Stomach smooth muscle (tissue), 2 donors: ENCODE results near the gene KAT14.
"Not testable (repeated sequence)": the region's sequence is repeated elsewhere in the genome, so short reads cannot be mapped to it uniquely, and the experiment has no call there.

Experiments
- H3K27ac ChIP-seq: one replicate; pipeline ENCODE4 v1.7.0; 2013; ENCODE audit warnings: mild to moderate bottlenecking, low read length, inconsistent platforms
- H3K27me3 ChIP-seq, 2 donors: one replicate each; pipeline ENCODE4 v1.7.0; 2013; ENCODE audit warnings: low read length in 2 of 2; ENCODE audit not compliant: insufficient read depth in 2 of 2, control insufficient read depth in 1 of 2
- H3K36me3 ChIP-seq, 2 donors: one replicate each; pipeline ENCODE4 v1.7.0; 2013; ENCODE audit warnings: low read length in 2 of 2; ENCODE audit not compliant: control insufficient read depth in 2 of 2, insufficient read depth in 2 of 2
- H3K4me1 ChIP-seq: one replicate; pipeline ENCODE4 v1.7.0; 2013; ENCODE audit warnings: low read length; ENCODE audit not compliant: control insufficient read depth, insufficient read depth
- H3K4me3 ChIP-seq, 2 donors: one replicate each; pipeline ENCODE4 v1.7.0; 2013; ENCODE audit warnings: low read length in 2 of 2
- H3K9ac ChIP-seq, 2 donors: one replicate each; pipeline ENCODE4 v1.7.0; 2013; ENCODE audit warnings: low read length in 2 of 2, mild to moderate bottlenecking in 1 of 2
- H3K9me3 ChIP-seq, 2 donors: one replicate each; pipeline ENCODE4 v1.7.0; 2013; ENCODE audit warnings: low read length in 2 of 2; ENCODE audit not compliant: control insufficient read depth in 2 of 2
- donor health status: healthy.
- donor health status: Pancreatic carcinoma.

The KAT14 gene

DNA sequence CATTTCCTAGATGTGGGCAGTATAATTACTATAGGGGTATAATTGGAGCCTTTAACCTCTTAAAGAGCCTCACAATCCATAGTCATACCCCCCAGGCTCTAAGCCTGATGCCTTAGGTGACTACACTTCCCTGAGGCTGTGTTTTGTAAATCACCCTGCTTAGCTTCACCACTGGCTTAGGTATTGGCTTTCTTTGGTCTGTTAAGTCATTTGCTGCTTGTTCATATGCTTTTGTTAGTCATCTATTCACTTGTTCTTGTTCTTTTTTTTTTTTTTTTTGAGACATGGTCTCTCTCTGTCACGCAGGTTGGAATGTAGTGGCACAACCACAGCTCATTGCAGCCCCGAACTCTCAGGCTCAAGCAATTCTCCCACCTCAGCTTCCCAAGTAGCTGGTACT lies 26.7 kb downstream of the KAT14 start:
- H3K27ac ChIP-seq = no peak overlapping the region
- H3K27me3 ChIP-seq = no peaks in the 10 kb centered on the region
- no peaks in the 10 kb centered on the region for H3K9me3 ChIP-seq
- peaks cover 20 to 24% of the 10 kb centered on the region in 2 donors for H3K36me3 ChIP-seq
- H3K9ac ChIP-seq = no peak overlapping the region
- H3K4me1 ChIP-seq = no peaks in the 10 kb centered on the region
- no peak overlapping the region for H3K4me3 ChIP-seq

DNA sequence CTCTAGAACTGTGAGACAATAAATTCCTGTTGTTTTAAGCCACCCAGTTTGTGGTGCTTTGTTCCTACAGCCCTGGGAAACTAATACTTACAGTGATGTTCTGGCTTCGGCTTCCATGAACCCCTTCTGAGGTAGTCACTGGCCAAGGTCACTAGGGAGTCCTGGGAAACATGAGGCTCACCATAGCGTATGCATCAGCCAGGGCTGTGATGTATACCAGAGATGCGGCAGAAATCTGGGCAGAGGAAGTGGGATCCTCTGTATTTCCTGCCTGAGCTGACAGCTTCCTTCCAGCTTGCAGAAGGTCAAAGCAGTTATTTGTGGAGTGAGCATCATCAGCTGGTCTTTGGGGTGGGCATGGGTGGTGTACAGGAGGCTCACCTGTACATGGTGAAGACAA lies 27.9 kb downstream of the KAT14 start:
- Histone ChIP-seq H3K9me3 (no peaks in the 10 kb centered on the region), H3K27me3 (no peaks in the 10 kb centered on the region), H3K27ac (no peak overlapping the region), H3K4me1 (no peaks in the 10 kb centered on the region), H3K9ac (no peak overlapping the region), H3K36me3 (peaks cover 20 to 24% of the 10 kb centered on the region in 2 donors), H3K4me3 (no peak overlapping the region)

DNA sequence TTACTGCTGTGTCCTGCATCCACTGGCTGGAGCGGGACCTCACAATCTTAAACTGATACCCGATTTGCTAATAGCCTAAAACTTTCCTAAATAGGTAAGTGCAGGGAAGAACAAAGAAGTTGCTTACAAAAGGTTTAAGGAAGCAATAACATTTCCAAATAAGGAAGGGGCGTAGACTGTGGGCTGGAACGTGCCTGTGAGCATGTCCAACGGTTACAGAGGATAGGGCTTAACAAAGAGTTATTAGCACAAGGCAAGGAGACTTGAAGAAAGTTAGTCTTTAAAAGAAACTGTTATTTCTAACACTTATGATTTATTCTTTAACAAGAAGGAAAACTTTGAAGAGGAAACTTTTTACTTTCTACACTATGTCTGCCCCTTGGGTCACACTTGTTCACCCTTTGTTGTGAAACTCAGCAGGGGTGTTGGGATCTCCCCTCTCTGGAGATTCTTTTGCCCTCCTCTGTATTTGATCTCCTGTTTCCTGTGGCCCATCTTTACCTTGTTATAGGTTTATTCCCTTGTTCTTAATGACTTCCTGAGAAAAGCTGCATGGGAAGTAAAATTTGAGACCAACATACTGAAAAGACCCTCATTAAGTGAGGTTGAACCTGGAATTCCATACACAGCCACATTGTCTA lies 28.7 kb downstream of the KAT14 start:
- H3K27ac ChIP-seq = no peak overlapping the region

DNA sequence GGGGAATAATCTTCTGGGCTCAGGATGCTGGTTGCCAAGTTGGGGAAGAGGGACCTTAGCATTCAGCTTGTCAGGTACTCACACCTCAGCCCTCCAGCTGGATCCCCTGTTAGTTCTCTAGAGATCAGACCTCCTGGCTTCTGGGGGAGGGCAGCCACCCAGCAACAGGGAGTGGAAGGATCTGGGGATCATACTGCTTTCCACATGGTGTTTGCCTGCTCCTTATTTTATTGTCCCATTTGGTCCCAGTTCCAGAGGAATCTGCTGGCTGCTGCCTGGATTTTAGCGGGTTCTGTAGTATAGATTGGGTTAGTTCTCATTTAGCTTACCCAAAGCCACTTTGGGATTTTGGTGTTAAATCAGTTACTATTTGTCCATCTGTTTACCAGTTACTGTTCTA lies 29.3 kb downstream of the KAT14 start:
- H3K4me3 ChIP-seq = no peak overlapping the region
- H3K4me1 ChIP-seq = no peaks in the 10 kb centered on the region
- no peak overlapping the region for H3K9ac ChIP-seq
- no peak overlapping the region for H3K27ac ChIP-seq
- no peaks in the 10 kb centered on the region for H3K9me3 ChIP-seq
- H3K27me3 ChIP-seq = no peaks in the 10 kb centered on the region
- H3K36me3 ChIP-seq = peaks cover 15 to 18% of the 10 kb centered on the region in 2 donors

More for the DNA sequence above, 28.7 kb downstream of the KAT14 start:
- H3K27me3 ChIP-seq = no peaks in the 10 kb centered on the region
- H3K4me3 ChIP-seq = no peak overlapping the region
- H3K4me1 ChIP-seq = no peaks in the 10 kb centered on the region
- no peak overlapping the region for H3K9ac ChIP-seq
- H3K36me3 ChIP-seq = peaks cover 19 to 22% of the 10 kb centered on the region in 2 donors
- no peaks in the 10 kb centered on the region for H3K9me3 ChIP-seq

DNA sequence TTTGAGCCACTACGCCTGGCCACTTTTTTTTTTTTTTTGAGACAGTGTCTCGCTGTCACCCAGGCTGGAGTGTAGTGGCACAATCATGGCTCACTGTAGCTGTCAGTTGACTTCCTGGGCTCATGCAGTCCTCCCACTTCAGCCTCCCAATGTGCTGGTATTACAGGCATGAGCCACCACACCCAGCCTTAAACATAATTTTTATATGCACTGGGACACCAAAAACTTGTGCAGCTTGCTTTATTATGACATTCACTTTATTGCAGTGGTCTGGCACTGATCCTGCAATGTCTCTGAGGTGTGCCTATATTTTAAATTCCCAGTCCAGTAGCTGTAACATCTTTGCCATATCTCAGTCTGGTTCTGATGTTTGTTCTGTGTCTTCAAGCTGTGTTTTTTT lies 34.7 kb downstream of the KAT14 start:
- no peak overlapping the region for H3K27ac ChIP-seq
- H3K9ac ChIP-seq = no peak overlapping the region
- peaks cover 0 to 5% of the 10 kb centered on the region in 2 donors for H3K36me3 ChIP-seq

DNA sequence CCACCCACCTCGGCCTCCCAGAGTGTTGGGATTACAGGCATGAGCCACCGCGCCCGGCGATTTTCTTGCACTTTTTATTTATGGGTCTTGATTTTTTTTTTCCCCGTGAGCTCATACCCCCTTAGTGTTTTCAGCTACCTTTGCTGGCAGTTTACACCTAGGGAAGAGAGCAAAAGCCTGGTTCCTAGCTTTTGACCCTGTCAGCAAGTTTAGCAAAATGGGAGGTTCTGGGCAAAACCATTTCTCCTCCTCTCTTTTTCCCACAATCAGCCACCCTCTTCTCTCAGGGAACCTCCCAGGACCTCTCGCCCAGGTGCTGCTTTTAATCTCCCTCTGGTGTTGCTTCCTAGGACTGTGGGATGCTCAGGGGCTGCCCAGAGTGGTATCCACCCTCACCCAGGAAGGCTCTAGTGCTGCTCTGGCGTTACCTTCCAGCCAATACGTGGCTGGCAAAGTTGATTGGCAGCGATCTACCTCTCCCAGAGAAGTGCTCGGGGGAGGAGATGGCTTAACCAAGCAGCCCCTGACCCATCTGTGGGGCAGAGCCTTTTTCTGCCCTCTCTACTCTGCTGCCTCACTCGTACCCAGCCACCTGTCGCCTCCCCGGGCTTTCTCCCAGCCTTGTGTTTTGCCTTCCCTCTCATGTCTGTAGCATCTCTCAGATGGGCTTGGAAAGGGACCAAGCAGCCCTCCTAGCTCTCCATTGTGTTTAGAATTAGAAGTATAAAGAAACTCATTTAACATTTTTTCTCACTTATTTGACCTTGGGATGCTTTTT lies 37.4 kb downstream of the KAT14 start:
- Histone ChIP-seq H3K4me1 (no peaks in the 10 kb centered on the region), H3K27ac (no peak overlapping the region), H3K27me3 (no peaks in the 10 kb centered on the region), H3K36me3 (peaks cover 2 to 7% of the 10 kb centered on the region in 2 donors), H3K4me3 (no peak overlapping the region), H3K9ac (no peak overlapping the region), H3K9me3 (no peaks in the 10 kb centered on the region)

More for the DNA sequence above, 34.7 kb downstream of the KAT14 start:
- Histone ChIP-seq H3K4me1 (no peaks in the 10 kb centered on the region), H3K4me3 (no peak overlapping the region), H3K9me3 (no peaks in the 10 kb centered on the region), H3K27me3 (no peaks in the 10 kb centered on the region)

DNA sequence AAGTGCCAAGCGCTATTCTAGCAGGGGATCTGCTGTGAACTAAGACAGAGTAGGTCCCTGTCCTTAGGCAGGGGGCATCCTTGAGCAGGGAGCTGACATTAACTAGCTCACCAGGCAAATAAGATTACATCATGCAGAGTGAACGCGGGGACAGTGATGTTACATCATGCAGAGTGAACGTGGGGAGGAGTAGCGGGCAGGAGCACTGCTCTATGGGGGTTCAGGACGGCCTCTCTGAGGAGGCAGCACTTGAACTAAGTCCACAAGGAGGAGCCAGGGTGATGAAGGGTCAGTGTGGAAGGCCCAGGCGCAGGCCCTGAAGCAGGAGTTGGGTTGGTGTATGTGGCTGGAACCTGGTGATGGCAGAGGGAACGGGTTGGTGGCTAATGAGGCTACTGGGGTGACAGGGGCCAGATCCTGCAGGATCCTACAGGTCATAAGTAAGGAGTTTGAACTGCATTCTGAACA lies 38.7 kb downstream of the KAT14 start:
- no peak overlapping the region for H3K4me3 ChIP-seq
- H3K36me3 ChIP-seq = peaks cover 7% of the 10 kb centered on the region in 2 donors
- no peaks in the 10 kb centered on the region for H3K27me3 ChIP-seq
- no peaks in the 10 kb centered on the region for H3K4me1 ChIP-seq
- H3K9me3 ChIP-seq = no peaks in the 10 kb centered on the region
- H3K9ac ChIP-seq = no peak overlapping the region
- H3K27ac ChIP-seq = no peak overlapping the region

DNA sequence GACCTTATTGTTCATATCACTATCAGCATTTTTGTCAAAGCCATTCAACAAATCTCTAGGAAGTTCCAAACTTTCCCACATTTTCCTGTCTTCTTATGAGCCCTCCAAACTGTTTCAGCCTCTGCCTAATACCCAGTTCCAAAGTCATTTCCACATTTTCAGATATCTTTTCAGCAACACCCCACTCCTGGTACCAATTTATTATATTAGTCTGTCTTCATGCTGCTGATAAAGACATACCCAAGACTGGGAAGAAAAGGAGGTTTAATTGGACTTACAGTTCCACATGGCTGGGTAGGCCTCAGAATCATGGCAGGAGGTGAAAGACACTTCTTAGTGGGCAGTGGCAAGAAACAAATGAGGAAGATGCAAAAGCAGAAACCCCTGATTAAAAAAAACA lies 42.7 kb downstream of the KAT14 start:
- not testable (repeated sequence) for H3K9me3 ChIP-seq, H3K27ac ChIP-seq, H3K4me3 ChIP-seq, H3K9ac ChIP-seq, H3K4me1 ChIP-seq, H3K27me3 ChIP-seq
- H3K36me3 ChIP-seq = peaks cover 32 to 34% of the 10 kb centered on the region in 2 donors

DNA sequence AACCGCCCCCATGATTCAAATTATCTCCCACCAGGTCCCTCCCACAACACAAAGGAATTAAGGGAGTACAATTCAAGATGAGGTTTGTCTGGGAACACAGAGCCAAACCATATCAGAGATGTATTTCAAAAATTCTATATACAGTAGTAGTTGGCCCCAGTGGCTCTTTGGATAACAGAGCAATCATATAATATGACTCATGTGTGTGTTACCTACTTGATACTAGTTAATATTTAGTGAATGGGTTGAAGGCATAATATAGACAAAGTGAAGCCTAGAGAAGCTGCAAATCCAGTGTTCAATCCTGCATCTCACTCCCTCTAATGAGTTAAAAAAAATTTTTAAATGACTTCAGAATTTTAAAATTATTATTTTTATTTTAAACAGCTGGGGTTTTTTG lies 43.2 kb downstream of the KAT14 start:
- Histone ChIP-seq H3K27me3 (no peaks in the 10 kb centered on the region), H3K36me3 (peaks cover 33 to 38% of the 10 kb centered on the region in 2 donors), H3K9ac (no peak overlapping the region), H3K4me1 (no peaks in the 10 kb centered on the region), H3K4me3 (no peak overlapping the region), H3K9me3 (no peaks in the 10 kb centered on the region), H3K27ac (no peak overlapping the region)

DNA sequence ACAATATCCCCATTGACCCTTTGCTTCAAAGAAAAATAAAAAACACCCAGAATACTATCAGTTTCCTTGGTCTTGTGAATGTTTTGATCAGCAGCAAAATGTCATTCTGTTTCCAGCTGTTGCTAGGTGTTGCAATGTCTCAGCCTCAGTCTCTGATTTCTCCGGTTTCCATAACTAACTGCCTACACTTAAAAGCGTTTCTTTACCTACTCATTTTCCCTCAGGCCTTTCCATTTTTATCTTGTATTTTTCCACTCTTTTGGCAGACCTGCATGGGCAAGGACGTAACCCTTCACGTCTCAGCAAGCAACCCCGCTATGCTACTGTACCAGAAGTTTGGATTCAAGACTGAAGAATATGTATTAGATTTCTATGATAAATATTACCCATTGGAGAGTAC lies 49.4 kb downstream of the KAT14 start:
- no peaks in the 10 kb centered on the region for H3K27me3 ChIP-seq
- no peaks in the 10 kb centered on the region for H3K9me3 ChIP-seq
- H3K9ac ChIP-seq = no peak overlapping the region
- H3K4me3 ChIP-seq = no peak overlapping the region
- peaks cover 37 to 53% of the 10 kb centered on the region in 2 donors for H3K36me3 ChIP-seq
- H3K4me1 ChIP-seq = no peaks in the 10 kb centered on the region
- no peak overlapping the region for H3K27ac ChIP-seq

DNA sequence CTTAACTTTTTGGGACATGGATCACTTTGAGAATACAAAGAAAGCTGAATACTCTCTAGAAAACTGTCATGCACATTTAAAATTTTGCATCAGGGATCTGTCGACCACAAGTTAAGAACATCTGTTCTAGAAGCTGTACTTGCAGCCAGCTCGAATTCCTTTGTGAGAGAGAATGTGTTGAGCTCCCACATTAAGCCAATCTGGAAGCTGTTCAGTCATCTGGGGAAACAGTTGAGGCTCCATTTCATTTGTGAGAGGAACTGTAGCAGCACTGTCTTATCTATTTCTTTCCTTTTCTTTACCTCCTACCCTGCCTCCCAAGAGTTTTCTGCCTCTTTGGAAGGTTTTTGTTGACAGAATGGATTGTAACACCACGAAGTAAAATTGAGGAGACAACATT lies 50.8 kb downstream of the KAT14 start:
- Histone ChIP-seq H3K9ac (no peak overlapping the region), H3K27me3 (no peaks in the 10 kb centered on the region), H3K4me3 (no peak overlapping the region), H3K36me3 (peaks cover 28 to 44% of the 10 kb centered on the region in 2 donors), H3K9me3 (no peaks in the 10 kb centered on the region), H3K4me1 (no peaks in the 10 kb centered on the region), H3K27ac (no peak overlapping the region)
